ENCODE results near the gene ROR2.
A peak's percentile ranks its signal among the peaks of the same experiment; 100 is the strongest.

ROR2 gene

DNA sequence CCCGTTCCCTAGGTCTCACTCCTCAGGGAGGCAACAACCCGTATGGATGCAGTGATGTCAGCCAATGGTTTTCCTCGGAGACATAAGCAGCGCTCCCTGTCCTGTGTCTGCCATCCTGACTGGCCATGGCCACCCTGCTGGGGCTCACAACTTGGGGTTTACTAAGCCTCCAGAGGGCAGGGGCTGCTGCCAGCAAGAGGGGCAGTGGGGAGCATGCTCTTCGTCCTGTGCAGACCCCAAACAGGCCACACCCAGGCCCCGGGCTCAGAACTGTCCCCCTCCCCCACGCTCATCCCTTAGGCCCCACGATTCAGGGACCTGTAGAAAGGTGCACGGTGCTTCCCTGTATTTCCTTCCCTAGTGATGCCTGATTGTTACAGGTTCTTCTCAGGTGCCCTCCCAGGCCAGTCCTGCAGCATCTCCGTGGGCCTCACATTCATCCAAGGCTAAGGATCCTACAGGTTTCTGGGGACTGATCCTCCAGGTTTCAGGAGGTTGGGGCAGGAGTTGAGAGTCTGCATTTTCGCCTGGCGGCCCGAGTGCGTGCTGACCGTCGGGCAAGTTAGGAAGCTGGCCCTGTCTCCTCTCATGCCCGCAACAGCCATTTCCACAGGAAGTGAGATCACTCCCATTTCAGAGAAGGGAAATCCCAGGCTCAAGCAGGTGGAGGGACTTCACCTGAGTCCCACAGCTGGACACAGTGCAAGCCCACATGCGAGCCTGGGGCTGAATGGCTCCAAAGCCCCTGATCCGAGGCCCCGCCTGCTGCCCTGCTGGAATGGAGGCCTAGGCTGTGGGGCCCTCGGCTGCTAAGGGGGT, 217.6 kb downstream of the ROR2 start:
- DNase-seq, result no peak

DNA sequence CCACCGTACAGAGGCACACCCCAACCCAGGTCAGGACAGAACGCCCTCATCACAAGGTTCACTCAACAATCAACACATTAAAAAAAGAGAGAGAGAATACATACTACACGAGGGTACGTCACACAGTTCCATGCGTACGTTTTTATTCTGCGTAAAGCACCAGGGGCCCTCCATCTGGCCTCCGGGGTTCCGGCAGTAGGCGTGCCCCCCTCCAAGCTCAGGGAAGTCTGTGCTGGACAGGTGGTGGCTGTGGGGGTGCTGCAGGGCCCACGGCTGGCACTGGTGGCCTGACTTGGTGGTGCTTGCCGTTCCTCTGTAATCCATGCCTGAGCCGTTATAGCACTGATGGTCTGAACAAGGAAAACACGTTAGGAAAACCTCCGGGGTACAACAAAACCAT, 219.2 kb downstream of the ROR2 start:
- no peak for DNase-seq

DNA sequence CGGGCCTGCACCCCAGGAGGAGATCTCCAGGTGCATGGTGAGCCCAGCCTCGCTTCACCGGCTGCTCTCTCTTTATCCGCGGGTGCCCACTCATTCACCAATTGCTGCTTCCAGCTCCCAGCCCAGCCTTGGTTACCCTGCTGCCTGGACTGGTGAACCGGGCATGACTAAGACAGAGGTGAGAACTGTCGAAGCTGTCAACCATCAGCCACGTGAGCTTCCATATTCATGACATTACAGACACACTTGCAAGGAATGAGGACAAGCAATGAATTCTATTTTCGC, 220.5 kb downstream of the ROR2 start:
- DNase-seq, result no peak

DNA sequence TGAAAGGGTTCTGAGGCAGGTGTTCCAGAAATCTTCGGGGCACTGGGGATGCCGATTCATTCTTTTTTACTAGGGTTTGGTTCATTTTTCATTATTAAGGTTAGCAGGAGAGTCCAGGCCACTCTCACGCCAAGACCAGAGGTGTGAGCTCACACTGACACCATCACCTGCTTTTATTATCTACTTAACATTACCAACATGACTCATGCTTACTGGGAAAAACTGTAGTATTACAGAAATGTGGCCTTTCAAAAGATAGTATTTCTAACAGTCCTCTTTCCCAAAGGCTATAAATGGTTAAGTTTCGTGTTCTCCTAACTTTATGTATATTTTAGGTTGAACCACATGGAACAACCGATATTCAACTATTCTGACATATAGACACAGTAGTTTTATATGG, 222.1 kb downstream of the ROR2 start:
- DNase-seq, result no peak

- DNase-seq, result peak; percentile 63
Observed at GRCh38 chr9:91727316-91727861, 222.6 kb downstream of the ROR2 start.

DNA sequence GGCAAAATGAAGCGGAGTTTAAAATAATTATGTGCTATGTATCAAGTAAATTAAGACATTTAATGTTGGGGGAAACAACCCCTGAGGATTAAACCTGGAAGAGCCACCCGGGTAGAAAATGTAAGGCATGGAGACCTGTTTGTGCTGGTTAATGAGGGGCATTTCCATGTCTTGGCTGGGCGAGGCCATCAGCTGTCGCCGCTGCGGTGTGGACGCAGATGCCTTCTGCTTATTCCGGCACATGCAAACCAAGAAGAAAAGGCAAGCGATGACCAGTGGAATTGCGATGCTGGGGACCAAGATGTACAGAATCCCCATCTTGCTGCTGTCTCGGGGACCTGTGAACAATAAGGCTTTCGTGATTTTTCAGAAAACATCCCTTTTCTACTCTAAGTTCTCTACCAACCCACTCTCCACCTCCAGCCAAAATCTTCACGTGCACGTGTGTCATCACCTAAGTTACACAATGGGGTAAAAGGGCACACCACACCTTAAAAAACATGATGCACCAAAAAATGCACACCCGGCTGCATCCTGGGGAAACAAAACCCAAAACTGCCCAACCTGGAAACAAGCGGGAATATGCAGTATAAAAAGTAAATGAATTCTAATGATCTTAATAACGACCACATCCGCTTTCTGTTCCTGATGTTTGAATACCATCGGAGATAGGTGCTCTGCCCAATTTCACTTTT, 223.5 kb downstream of the ROR2 start:
- DNase-seq, result no peak

GRCh38 chr9:91725651-91726050, 224.4 kb downstream of the ROR2 start:
- no peak for DNase-seq

DNA sequence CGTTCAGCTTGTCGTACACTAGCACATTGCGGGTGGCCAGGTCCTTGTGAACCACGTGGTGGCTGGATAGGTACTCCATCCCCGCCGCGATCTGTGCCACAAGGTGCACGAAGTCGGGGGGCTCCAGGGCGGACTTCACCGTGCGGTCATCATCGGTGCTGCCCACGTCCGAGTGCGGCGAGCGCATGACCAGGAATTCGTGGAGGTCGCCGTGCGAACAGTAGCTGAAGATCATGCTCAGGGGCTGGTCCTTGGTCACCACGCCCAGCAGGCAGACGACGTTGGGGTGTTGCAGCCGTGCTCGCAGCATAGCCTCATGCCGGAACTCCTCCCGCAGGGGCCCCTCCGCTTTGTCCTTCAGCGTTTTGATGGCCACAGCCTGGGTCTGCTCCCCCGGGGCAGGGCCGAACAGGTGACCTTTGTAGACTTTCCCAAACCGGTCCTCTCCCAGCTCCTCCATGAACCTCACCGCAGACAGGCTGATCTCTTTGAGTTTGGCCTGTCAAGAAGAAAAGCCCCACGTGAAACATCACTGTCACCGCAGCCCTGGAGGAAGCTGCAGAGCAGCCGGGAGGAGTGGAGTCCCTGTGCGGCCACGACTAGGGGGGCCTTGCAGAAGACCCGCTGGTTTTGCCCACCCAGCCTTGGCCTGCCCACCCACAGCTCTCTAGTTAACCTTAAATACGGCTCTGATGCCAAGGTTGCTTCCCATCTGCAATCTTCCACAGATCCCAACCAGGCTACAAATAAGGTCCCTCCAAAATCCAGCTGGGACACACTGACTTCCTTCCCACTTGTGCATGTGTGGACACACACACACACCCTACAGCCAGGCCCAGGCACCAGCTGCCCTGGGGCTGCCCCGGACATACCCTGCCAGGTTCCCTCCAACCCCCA, 225.2 kb downstream of the ROR2 start:
- no peak for DNase-seq

DNA sequence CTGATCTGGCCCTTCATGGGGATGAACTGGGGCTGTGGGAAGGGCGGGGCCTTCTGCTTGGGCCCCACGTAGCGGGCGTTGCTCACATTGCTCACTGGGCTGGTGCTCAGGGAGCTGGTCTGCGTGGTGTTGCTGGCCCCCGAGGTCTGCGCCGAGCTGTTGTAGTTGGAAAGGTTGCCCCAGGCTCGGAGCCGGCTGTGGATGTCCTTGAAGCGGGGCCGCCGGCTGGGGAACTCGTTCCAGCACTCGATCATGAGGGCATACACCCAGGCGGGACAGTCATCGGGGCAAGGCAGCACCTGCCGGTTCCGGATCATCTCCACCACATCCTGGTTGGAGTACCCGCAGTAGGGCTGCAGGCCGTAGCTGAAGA, 226.0 kb downstream of the ROR2 start:
- no peak for DNase-seq

DNA sequence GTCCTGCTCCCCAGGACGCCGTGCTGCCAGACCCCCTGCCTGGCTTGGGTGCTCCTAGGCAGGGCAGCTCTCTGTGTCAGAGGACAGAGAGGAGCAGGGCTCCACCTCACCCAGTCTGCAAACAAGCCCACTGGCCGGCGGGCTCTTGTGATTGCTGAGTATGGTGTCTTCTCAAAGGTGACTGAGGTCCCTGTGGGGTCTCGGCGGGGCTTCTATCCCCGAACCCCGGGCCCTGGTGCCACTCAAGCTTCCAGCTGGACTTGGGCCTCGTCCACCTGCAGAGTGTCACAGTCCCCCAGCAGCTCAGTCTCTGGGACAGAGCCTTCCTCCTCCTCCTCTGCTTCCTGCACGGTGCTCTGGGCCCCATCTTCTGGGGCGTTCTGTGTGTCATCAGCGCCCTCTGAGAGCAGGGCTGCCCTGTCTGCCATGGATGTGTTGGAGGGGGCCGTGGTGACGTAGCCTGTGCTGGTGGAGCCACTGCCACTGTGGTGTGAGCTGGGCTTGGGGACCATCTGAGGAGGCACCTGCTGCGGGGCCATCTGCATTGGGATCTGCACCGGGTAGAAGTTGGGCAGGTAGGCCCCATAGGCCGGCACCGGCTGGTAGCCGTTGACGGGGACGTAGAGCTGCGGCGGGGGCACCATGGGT, 226.5 kb downstream of the ROR2 start:
- DNase-seq, result no peak

- DNase-seq, result no peak
Observed at GRCh38 chr9:91720751-91721705, 229.0 kb downstream of the ROR2 start.

DNA sequence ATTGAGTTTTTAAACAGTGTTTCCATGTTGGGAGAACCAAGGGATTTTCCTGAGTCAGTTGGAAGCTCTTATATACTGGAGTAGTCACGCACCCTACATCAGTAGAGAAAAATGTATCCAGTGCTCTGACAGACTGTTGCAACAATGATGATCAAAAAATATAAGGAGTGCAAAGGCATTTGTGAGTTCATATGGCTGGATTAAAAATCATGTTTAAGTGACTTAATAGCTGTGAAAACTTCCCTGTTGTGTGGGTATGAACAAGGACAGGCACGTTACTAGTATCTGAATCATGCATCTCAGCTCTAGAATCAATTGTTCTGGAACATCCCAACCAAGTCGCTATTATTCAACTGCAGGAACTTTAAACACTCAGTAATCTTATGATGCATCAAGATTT, 229.7 kb downstream of the ROR2 start:
- DNase-seq, result no peak

- no peak for DNase-seq
Observed at GRCh38 chr9:91718071-91718470, 232.0 kb downstream of the ROR2 start.

- no peak for DNase-seq
Observed at GRCh38 chr9:91716815-91717214, 233.2 kb downstream of the ROR2 start.

DNA sequence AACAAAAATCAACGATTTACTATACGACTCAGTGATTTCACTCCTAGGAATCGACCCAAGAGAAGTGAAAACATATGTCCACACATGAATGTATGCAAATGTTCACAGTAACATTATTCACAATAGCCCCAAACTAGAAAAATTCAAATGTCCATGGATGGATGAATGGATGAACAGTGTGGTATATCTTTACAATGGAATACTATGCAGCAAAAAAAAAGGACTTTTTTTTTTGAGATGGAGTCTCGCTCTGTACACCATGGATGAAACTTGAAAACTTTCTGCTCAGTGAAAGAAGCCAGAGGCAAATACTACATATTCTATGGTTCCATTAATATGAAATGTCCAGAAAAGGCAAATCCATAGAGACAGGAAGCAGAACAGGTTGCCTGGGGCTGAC, 233.8 kb downstream of the ROR2 start:
- no peak for DNase-seq

DNA sequence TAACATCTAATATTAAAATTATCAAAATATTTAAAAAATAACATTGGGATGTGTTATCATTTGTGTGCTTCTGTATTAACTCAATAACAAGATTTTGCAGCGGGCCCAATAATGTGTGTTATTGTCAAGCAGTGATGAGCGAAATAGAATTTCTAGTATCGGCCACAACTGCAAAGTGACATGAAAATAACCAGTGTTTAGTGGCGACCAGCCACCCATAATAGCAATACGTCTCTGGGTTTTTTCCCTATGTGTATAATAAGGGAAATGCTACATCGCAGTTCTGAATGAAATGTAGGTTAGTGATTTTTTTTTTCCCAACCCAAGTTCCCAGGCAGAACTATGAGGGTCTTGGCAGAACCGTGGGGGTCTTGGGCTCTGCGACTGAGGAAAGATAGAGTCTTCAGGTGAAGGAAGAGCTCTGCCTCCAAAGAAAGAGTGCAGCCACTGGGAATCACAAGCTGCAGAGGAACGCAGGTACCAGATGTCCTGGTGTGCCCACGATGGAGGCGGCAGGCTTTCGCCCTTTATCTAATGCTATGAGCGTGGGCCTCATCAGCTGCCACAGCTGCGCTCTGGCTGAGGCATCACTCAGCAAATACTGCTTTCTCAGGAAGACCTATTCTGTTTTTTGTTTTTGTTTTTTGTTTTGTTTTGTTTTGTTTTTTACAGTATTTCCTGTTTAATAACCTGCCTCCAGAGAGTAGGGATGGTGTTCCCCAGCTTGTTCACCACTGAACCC, 235.0 kb downstream of the ROR2 start:
- no peak for DNase-seq

DNA sequence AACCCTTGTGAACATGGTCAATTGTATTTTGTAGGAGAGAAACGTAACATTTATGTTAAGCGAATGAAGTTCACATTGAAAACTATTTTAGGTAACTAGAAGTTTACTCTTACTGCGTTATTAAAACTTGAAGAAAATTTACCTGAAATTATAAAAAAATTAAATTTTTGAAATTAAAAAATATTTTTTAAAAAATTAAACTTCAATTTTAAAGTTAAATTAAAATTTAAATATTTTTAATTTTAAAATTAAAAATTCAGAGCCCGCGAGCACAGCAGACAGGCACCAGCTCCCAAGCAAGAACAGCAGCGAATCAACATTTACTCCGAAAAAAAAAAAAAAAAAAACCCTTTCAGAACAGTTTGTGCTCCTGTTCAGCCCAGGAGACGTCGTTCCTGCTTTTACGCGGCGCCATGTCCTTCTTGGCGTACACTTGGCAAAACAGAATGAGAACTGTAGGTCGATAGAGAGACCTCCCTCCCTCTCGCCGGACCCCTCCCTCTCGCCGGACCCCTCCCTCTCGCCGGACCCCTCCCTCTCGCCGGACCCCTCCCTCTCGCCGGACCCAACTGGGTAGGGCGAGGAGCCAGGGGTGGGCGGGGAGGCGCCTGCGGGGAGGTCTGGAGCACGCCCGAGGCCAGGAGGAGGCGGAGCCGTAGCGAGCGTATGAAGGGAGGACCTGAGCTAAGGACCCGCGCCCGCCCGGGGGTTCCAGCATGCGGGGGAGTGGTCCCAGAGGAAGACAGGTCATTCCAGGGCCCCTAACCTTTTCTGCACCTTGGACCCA, 235.8 kb downstream of the ROR2 start:
- DNase-seq, result peak; percentile 59

DNA sequence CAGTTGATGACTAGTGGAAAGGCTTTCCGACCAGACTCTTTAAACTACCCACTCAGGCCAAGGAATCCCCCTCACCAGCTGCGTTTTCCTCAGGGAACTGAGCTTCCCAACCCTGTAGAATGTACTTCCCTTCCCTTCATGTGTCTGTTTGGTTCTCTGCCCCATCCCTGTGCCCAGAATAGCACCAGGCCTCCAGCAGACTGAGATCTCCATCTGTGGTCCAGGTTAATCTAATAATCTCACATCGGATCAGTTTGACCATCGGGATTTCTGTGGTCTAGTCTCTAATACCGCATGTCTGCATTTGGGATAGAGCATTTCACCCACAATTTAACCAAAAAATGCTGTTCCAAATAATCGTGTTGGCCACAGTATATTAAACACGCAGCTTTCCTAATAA, 237.2 kb downstream of the ROR2 start:
- no peak for DNase-seq

DNA sequence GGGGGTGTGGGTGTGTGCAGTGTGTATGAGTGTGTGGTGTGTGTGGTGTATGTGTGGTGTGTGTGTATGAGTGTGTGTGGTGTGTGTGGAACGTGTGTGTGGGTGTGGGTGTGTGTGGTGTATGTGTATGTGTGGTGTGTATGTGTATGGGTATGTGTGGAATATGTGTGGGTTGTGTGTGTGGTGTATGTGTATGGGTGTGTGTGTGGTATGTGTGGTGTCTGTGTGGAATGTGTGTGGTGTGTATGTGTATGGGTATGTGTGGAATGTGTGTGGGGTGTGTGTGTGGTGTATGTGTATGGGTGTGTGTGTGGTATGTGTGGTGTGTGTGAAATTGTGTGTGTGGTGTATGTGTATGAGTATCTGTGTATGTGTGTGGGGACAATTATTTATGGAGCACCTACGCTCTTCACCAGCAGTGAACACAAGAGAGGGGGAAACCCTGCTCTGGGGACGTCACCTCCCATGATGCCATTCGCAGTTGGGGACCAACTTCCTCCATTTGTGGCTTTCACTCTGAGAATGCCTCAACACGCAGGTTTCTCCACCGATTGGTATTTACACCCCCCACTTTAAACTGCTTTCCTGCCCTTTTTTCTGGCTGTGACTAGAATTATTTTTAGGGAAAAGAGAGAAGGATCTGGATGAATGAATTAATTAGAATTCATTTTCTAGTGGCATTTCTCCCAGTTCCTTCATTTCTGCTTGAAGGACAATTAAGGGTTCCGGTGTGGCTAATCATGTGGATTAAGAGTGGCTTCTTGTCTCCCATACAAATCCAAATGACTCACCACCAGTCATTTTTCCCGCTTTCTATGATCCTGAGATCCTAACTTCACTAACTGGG, 238.1 kb downstream of the ROR2 start:
- DNase-seq, result peak; percentile 90

Measured in activated CD4-positive, alpha-beta T cell treated with anti-CD3 and anti-CD28 coated beads, Interleukin-2, amount 50 U/mL, for 16 hours (primary cell).